Measurements from ENCODE around the gene ZNF662.
"Not testable (repeated sequence)": the region's sequence is repeated elsewhere in the genome, so short reads cannot be mapped to it uniquely, and the experiment has no call there.

ZNF662 gene

GRCh38 chr3:42906070-42906847 lies at the start of gene ZNF662:
Gene ZNF662 (plus strand): TSS chr3:42906142. CDS start chr3:42908115, 1,973 bp downstream.
- DNase-seq (ENCODE audit: insufficient read length, low spot score) (no peak), FAIRE-seq (no peak)

DNA sequence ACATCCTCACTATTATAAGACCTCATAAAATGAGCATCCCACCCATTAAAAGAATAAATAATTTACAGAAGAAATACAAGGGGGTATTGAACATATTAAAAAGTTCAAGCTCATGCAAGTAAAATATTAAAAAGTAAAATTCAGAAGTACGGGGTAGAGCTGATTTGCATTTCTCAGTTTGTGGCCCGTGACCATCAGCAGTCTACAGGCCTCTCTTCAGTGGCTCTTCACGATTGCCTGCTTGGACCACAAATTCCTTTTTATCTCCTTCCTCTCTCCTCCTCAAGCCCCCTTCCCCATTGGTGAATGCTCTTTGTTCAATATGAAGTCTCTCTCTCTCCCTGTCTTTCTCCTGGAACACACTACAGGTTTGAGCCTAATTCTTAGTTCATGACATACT lies 49.4 kb upstream of the ZNF662 start:
- DNase-seq (ENCODE audit: insufficient read length, low spot score) (no peak), FAIRE-seq (no peak)

DNA sequence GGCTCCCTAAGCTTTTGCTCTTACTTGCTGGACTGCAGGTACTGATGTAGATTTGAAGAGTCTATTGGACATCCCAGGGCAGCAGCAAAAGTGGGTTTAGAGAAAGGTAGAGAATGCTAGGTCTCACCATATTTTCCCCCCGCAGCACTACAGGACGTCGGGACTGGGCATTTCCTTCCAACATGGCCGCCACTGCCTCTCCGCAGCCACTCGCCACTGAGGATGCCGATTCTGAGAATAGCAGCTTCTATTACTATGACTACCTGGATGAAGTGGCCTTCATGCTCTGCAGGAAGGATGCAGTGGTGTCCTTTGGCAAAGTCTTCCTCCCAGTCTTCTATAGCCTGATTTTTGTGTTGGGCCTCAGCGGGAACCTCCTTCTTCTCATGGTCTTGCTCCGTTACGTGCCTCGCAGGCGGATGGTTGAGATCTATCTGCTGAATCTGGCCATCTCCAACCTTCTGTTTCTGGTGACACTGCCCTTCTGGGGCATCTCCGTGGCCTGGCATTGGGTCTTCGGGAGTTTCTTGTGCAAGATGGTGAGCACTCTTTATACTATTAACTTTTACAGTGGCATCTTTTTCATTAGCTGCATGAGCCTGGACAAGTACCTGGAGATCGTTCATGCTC lies 41.5 kb upstream of the ZNF662 start:
- DNase-seq (ENCODE audit: insufficient read length, low spot score) (no peak), FAIRE-seq (no peak)

DNA sequence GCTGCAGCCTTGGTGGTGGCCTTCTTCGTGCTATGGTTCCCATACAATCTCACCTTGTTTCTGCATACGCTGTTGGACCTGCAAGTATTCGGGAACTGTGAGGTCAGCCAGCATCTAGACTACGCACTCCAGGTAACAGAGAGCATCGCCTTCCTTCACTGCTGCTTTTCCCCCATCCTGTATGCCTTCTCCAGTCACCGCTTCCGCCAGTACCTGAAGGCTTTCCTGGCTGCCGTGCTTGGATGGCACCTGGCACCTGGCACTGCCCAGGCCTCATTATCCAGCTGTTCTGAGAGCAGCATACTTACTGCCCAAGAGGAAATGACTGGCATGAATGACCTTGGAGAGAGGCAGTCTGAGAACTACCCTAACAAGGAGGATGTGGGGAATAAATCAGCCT lies 40.7 kb upstream of the ZNF662 start:
- no peak for FAIRE-seq
- DNase-seq (ENCODE audit: insufficient read length, low spot score): no peak

- FAIRE-seq (no peak), DNase-seq (ENCODE audit: insufficient read length, low spot score) (no peak)
Measured at GRCh38 chr3:42867138-42867537, 38.8 kb upstream of the ZNF662 start.

DNA sequence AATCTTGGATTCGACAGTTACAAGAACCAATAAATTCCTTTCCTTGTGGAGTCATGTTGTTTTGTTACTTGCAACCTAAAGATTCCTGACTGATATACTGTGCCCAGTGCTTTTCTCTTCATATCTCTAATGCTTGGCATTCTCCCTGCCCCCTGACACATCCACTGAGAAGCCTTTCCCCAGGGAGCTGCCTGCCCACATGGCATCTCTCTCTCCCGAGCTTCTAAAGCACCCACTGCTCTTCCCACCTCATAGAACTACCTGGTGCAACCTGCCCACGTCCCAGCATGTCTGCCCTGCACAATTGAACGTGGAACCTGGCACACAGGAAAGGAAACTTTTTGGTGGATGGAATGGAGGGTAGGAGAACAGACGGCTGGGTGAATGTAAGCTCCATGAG lies 37.1 kb upstream of the ZNF662 start:
- DNase-seq (ENCODE audit: insufficient read length, low spot score) (no peak), FAIRE-seq (no peak)

DNA sequence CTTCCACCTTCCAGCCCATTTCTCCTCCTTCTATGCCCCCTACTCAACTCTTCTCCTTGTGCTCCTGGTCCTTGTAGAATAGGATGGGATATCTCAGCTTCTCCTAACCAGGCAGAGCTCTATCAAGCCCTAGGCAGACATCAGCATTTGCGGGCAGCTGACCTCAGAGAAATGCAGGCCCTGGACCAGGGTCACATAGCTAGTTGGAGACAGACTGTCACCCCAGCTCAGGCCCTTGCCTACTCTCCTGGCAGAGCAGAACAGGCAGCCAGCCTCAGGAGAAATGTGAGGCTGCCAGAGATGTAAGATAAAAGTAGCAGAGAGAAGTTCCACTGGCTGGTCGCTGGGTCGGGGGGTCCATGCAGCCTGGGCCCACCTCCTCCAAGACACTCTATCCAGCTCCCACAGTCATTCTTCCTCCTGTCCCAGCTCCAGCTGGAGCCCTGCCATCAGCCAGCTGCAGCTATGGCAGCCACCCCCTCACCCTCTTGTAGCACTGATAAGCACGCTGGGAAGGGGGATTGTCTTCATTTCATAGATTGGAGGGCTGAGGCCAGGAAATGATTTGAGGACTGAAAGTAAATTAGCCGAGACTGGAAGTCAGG lies 34.2 kb upstream of the ZNF662 start:
- DNase-seq (ENCODE audit: insufficient read length, low spot score) (no peak), FAIRE-seq (no peak)

- no peak for FAIRE-seq
- no peak for DNase-seq (ENCODE audit: insufficient read length, low spot score)
Measured at GRCh38 chr3:42872718-42873117, 33.2 kb upstream of the ZNF662 start.

DNA sequence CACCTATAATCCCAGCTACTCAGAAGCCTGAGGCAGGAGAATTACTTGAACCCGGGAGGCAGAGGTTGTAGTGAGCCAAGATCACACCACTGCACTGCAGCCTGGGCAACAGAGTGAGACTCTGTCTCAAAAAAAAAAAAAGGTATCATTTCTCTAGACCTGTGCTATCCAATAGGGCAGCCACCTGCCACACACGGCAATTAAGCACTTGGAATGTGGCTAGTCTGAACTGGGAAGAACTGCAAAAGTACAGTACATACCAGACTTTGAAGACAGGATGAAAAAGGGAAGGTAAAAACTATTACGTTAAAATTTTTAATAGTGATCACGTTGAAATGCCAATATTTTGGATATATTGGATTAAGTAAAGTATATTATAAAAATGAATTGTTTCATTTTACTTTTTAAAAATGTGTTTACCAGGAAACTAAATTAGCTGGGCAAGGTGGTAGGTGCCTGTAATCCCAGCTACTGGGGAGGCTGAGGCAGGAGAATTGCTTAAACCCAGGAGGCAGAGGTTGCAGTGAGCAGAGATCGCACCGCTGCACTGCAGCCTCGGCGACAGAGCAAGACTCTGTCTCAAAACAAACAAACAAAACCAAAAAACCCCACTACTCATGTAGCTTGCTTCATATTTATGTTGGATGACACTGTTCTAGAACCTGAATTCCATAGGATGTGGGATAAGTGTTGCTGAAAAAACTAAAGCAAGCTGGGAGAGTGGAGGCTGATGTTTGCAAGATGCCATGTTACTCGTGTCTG lies 32.5 kb upstream of the ZNF662 start:
- FAIRE-seq (no peak), DNase-seq (ENCODE audit: insufficient read length, low spot score) (no peak)

- no peak for DNase-seq (ENCODE audit: insufficient read length, low spot score)
- FAIRE-seq: no peak
Measured at GRCh38 chr3:42874749-42875148, 31.2 kb upstream of the ZNF662 start.

DNA sequence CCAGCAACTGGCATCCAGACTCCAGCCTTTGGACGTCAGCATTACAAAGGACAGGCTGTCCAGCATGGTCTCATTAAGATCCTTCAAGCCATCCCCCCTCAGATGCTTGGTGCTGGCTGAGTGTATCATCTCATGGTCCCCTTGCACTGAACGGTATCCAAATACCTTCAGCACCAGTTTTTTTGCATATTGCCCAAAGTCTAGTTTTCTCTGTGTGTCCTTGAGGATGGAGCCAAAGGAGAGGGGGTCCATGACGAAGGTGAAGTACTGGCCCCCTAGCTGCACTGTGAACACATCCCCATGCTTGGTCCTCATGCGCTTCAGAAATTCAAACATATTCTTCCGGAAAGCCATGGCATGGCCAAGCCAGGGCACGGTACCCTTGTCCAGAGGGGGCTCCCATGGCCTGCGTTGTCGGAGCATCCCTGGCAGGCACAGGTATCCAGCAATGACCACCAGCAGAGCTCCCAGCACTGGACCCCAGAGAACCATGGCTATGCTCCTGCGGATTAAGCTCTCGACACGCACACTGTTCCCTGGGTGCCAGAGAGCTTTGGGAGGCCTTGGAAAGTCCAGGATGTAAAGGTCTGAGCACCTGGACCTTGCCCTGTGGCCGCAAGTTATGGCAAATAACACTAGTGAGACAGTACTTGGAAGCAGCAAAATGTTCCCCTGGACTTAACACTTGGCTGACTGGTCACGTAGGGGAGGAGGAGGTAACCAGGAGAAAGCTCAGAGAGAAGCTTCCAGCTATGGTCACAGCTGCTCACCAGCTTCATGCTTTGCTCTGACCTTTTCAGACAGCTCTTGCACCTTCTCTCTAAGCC lies 30.4 kb upstream of the ZNF662 start, which contains the start of gene CYP8B1:
Gene CYP8B1 (minus strand): TSS at position 555 of the 827 bp plus-strand sequence. CDS start 63 bp downstream, at position 492.
- DNase-seq (ENCODE audit: insufficient read length, low spot score) (no peak), FAIRE-seq (no peak)

GRCh38 chr3:42876401-42876800 lies 29.5 kb upstream of the ZNF662 start:
- FAIRE-seq (no peak), DNase-seq (ENCODE audit: insufficient read length, low spot score) (no peak)

- FAIRE-seq (no peak), DNase-seq (ENCODE audit: insufficient read length, low spot score) (no peak)
Measured at GRCh38 chr3:42876940-42877720, 28.8 kb upstream of the ZNF662 start.

DNA sequence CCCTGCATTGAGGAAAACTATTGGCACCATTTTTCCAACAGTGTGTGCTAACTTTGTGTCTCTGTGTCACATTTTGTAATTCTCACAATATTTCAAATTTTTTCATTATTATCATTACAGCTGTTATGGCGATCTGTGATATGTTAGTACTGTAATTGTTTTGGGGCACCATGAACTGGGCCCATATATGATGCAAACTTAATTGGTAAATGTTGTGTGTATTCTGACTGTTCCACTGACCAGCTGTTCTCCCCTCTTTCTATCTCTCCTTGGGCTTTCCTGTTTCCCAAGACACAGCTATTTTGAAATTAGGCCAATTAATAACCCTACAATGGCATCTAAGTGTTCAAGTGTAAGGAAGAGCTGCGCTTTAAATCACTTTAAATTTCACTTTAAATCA lies 28.1 kb upstream of the ZNF662 start:
- no peak for FAIRE-seq

DNA sequence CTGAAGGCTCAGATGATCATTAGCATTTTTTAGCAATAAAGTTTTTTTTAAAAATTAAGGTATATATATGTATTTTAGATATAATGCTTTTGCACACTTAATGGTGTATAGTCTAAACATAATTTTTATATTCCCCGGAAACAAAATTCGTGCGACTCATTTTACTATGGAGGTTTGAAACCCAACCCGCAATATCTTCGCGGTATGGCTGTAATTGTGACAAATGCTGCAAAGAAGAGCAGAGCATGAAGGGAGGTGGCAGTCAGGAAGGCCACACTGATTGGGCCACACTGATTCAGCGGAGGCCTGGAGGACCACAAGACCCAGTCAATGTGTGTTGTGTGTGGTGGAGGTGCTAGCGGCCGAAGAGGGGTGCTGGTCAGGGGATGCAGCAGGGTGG lies 25.8 kb upstream of the ZNF662 start:
- DNase-seq (ENCODE audit: insufficient read length, low spot score) (no peak), FAIRE-seq (no peak)

More for the DNA sequence above, 28.1 kb upstream of the ZNF662 start:
- DNase-seq (ENCODE audit: insufficient read length, low spot score): no peak

- FAIRE-seq (peak; percentile 93), DNase-seq (ENCODE audit: insufficient read length, low spot score) (peak; percentile 84)
Measured at GRCh38 chr3:42880601-42881451, 25.1 kb upstream of the ZNF662 start.

DNA sequence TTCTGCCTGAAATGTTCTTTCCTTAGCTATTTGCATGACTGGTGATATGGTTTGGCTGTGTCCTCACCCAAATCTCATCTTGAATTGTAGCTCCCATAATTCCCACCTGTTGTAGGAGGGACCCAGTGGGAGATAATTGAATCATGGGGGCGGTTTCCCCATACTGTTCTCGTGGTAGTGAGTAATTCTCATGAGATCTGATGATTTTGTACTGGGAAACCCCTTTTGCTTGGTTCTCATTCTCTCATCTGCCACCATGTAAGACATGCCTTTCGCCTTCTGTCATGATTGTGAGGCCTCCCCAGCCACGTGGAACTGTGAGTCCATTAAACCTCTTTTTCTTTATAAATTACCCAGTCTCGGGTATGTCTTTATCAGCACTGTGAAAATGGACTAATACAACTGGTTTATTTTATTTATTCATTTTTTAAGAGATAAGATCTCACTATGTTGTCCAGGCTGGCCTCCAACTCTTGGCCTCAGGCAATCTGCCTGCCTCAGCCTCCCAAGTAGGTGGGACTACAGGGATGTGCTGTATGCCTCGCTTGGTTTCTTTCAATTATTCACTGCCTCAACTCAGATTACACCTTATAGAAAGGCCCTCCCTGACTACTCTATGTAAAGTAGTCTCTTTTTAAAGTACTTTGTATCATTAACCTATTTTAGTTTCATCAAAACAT lies 22.6 kb upstream of the ZNF662 start:
- DNase-seq (ENCODE audit: insufficient read length, low spot score); FAIRE-seq: not testable (repeated sequence)

DNA sequence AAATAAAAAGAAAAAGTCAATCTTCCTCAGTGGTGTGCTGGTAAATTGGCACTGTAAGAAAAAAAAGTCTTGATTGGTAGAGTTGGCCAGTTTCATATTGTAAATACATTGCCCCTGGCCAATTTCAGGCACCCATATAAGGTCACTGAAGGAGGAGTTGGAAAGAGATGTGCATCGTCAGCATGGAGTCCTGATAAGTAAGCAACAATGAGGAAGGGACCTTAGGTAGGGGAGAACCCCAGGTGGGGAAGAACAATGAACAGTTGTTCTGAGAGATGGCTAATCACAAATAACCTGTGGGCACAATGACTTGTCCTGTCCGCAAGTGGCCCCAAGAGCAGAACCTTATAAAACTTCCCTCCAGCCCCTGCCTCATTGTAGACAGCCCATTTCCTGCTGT lies 21.6 kb upstream of the ZNF662 start:
- DNase-seq (ENCODE audit: insufficient read length, low spot score): no peak

More for the DNA sequence above, 21.6 kb upstream of the ZNF662 start:
- no peak for FAIRE-seq

Data from HTR-8/SVneo (cell line).